A673 (cell line): ENCODE measurements around the gene GPD2. TPM values are rescaled to one million over a fixed set of nuclear protein-coding genes. Genes with fewer than 3 reads are reported as not detected.

Experiments
- BruUV-seq: library from RNA; stranded (reverse); fragments of 400-500 nt; replicated peaks from 2 replicates; lab custom pipeline; 2021; lab: Mats Ljungman, UMichigan
- CTCF ChIA-PET: fragments of 300-600 bp; sonication (Branson Sonifier 250); formaldehyde crosslinking; loops from one replicate; lab custom pipeline; 2022; ENCODE audit warnings: antibody characterized with exemption; lab: Charles Lee
- POLR2A ChIA-PET: fragments of 300-600 bp; sonication (Branson Sonifier 250); formaldehyde crosslinking; loops from one replicate; lab custom pipeline; 2022; ENCODE audit warnings: antibody characterized with exemption; ENCODE audit not compliant: low non-redundant PET; lab: Charles Lee
- DNase-seq: peaks from one replicate; pipeline ENCODE4 v3.0.0-alpha.2; 2015; ENCODE audit warnings: low spot score
- H3K27ac ChIP-seq: fragments of 200-600 bp; sonication (generic); 2 replicates; pipeline ENCODE4 v1.5.1; 2016; ENCODE audit warnings: mixed run types, low read depth, mild to moderate bottlenecking, mixed read lengths, antibody characterized with exemption, low read length; ENCODE audit not compliant: poor library complexity, severe bottlenecking
- H3K27me3 ChIP-seq: fragments of 200-600 bp; sonication (generic); replicated peaks from 2 replicates; pipeline ENCODE4 v1.6.1; 2017; ENCODE audit warnings: mixed run types, low read depth, mild to moderate bottlenecking, mixed read lengths, antibody characterized with exemption, low read length; ENCODE audit not compliant: insufficient read depth, poor library complexity
- H3K36me3 ChIP-seq: fragments of 200-600 bp; sonication (generic); 2 replicates; pipeline ENCODE4 v1.6.1; 2016; ENCODE audit warnings: mixed run types, mild to moderate bottlenecking, mixed read lengths, antibody characterized with exemption, low read length; ENCODE audit not compliant: insufficient read depth, poor library complexity, severe bottlenecking
- H3K4me1 ChIP-seq: fragments of 200-600 bp; sonication (generic); 2 replicates; pipeline ENCODE4 v1.6.1; 2017; ENCODE audit warnings: mixed run types, mild to moderate bottlenecking, mixed read lengths, antibody characterized with exemption, low read length; ENCODE audit not compliant: insufficient read depth, poor library complexity, severe bottlenecking
- H3K4me3 ChIP-seq: fragments of 200-600 bp; sonication (generic); 2 replicates; pipeline ENCODE4 v1.5.1; 2016; ENCODE audit warnings: low read depth, mixed run types, mild to moderate bottlenecking, mixed read lengths, low read length; ENCODE audit not compliant: poor library complexity, severe bottlenecking
- H3K9me3 ChIP-seq: fragments of 200-600 bp; sonication (generic); 2 replicates; pipeline ENCODE4 v1.6.1; 2016; ENCODE audit warnings: mixed run types, low read depth, mild to moderate bottlenecking, mixed read lengths, antibody characterized with exemption, low read length; ENCODE audit not compliant: poor library complexity, severe bottlenecking
- CTCF ChIP-seq: fragments of 300-800, 200-600 bp; sonication (generic); conservative IDR thresholded peaks from 2 replicates; pipeline ENCODE4 v1.5.1; 2017; ENCODE audit warnings: low read depth, mild to moderate bottlenecking, antibody characterized with exemption, low read length, moderate library complexity, mixed read lengths
- EZH2 ChIP-seq: fragments of 200-600 bp; sonication (generic); IDR thresholded peaks from 2 replicates; pipeline ENCODE4 v1.6.1; 2017; ENCODE audit warnings: borderline replicate concordance, low read depth, mild to moderate bottlenecking, mixed read lengths, antibody characterized with exemption, low read length; ENCODE audit not compliant: poor library complexity, severe bottlenecking
- intact Hi-C: fragments of 100-400 bp; cut with micrococcal nuclease; formaldehyde crosslinking; loops from one replicate; pipeline ENCODE4 v1.10.0; 2022; ENCODE audit not compliant: unreplicated experiment
- total RNA-seq: library from RNA; stranded (reverse); gene quantifications from 2 replicates; pipeline ENCODE4 v1.2.3, GENCODE V29; 2021

Gene GPD2
- total RNA-seq, 1 experiment from 2014 or later, result 39.4 TPM

GRCh38 chr2:156472686-156473085, 36.5 kb downstream of the GPD2 start:
- H3K27ac ChIP-seq, result no peak overlapping the region
- H3K4me1 ChIP-seq, result no peaks in the 10 kb centered on the region
- no peaks in the 10 kb centered on the region for H3K9me3 ChIP-seq
- H3K36me3 ChIP-seq, result no peaks in the 10 kb centered on the region
- no TSS peak for BruUV-seq
- no peak for TF ChIP-seq EZH2
- no peak for TF ChIP-seq CTCF
- no peaks in the 10 kb centered on the region for H3K27me3 ChIP-seq
- no peak overlapping the region for H3K4me3 ChIP-seq
- ChIA-PET CTCF (no interaction called here), POLR2A (interaction anchor here (0.6 kb wide), 1 partner anchor 261 kb away, joined by 4 read pairs; no protein-coding TSS in a partner anchor)
- intact Hi-C loops, result no loop called here
- DNase-seq, result no peak

DNA sequence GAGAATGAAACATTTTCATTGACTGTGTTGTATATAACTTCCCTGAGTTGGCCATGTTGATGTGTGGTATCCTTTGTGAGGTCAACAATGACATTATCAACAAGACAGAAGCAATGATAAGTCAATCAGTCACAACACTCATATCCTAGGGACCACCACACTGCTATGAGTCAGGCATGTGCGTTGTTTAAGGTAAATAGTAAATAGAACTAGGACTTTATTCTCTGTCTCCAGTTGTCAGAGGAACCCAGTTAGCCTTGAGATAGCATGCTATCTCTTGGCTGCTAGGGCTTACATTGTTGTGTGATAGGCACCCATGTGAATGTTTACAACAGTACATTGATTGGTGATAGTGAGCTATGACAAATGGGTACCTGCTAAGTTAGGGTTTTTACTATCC, 37.3 kb downstream of the GPD2 start:
- H3K9me3 ChIP-seq, result no peaks in the 10 kb centered on the region
- ChIA-PET POLR2A (interaction anchor here (0.6 kb wide), 1 partner anchor 261 kb away, joined by 4 read pairs; no protein-coding TSS in a partner anchor), CTCF (no interaction called here)
- no peak for TF ChIP-seq EZH2
- no peak for DNase-seq
- no peak overlapping the region for H3K27ac ChIP-seq
- H3K4me1 ChIP-seq, result no peaks in the 10 kb centered on the region
- H3K27me3 ChIP-seq, result no peaks in the 10 kb centered on the region
- BruUV-seq, result no TSS peak
- intact Hi-C loops, result no loop called here
- H3K4me3 ChIP-seq, result no peak overlapping the region
- no peaks in the 10 kb centered on the region for H3K36me3 ChIP-seq

GRCh38 chr2:156474401-156474800, 38.2 kb downstream of the GPD2 start:
- no peak overlapping the region for H3K27ac ChIP-seq
- no peaks in the 10 kb centered on the region for H3K27me3 ChIP-seq
- no peak overlapping the region for H3K4me3 ChIP-seq
- intact Hi-C loops, result no loop called here
- H3K4me1 ChIP-seq, result no peaks in the 10 kb centered on the region
- no peaks in the 10 kb centered on the region for H3K9me3 ChIP-seq
- TF ChIP-seq CTCF (no peak), EZH2 (no peak)
- CTCF ChIA-PET, result no interaction called here
- BruUV-seq, result no TSS peak
- POLR2A ChIA-PET, result no interaction called here
- no peak for DNase-seq
- H3K36me3 ChIP-seq, result no peaks in the 10 kb centered on the region
